Ishikawa (cell line): ENCODE results near the gene VSNL1.

Source experiments
- CEBPB ChIP-seq: IDR thresholded peaks from 2 replicates; pipeline ENCODE4 v1.6.1; 2012
- CREB1 ChIP-seq: IDR thresholded peaks from 2 replicates; pipeline ENCODE4 v1.6.1; 2012; ENCODE audit warnings: low read depth
- EGR1 ChIP-seq: IDR thresholded peaks from 2 replicates; pipeline ENCODE4 v1.6.1; 2012
- EP300 ChIP-seq: IDR thresholded peaks from 2 replicates; pipeline ENCODE4 v1.6.1; 2012; ENCODE audit warnings: borderline replicate concordance
- FOXM1 ChIP-seq: IDR thresholded peaks from 2 replicates; pipeline ENCODE4 v1.6.1; 2012; ENCODE audit warnings: low read depth, borderline replicate concordance
- MAX ChIP-seq: IDR thresholded peaks from 2 replicates; pipeline ENCODE4 v1.6.1; 2012
- NFIC ChIP-seq: IDR thresholded peaks from 2 replicates; pipeline ENCODE4 v1.6.1; 2012
- RAD21 ChIP-seq: IDR thresholded peaks from 2 replicates; pipeline ENCODE4 v1.6.1; 2012; ENCODE audit warnings: low read depth
- REST ChIP-seq: IDR thresholded peaks from 2 replicates; pipeline ENCODE4 v1.6.1; 2012; ENCODE audit warnings: low read depth, mild to moderate bottlenecking
- TAF1 ChIP-seq: IDR thresholded peaks from 2 replicates; pipeline ENCODE4 v1.6.1; 2012; ENCODE audit warnings: low read depth, mild to moderate bottlenecking
- TCF12 ChIP-seq: IDR thresholded peaks from 2 replicates; pipeline ENCODE4 v1.6.1; 2012; ENCODE audit warnings: low read depth
- TEAD4 ChIP-seq: IDR thresholded peaks from 2 replicates; pipeline ENCODE4 v1.6.1; 2012
- USF1 ChIP-seq: IDR thresholded peaks from 2 replicates; pipeline ENCODE4 v1.6.1; 2012
- YY1 ChIP-seq: IDR thresholded peaks from 2 replicates; pipeline ENCODE4 v1.6.1; 2012; ENCODE audit warnings: low read depth
- ZBTB7A ChIP-seq: IDR thresholded peaks from 2 replicates; pipeline ENCODE4 v1.6.1; 2012; ENCODE audit warnings: low read depth

Gene VSNL1

GRCh38 chr2:17591846-17592245 lies 51.4 kb downstream of the VSNL1 start:
- no peak for TF ChIP-seq MAX
- TF ChIP-seq ZBTB7A, result no peak

- TF ChIP-seq CREB1 (no peak), FOXM1 (no peak), MAX (no peak), NFIC (no peak), TEAD4 (no peak), ZBTB7A (no peak), TCF12 (no peak), RAD21 (no peak), YY1 (no peak), USF1 (no peak), EP300 (no peak), TAF1 (no peak), CEBPB (no peak), EGR1 (no peak)
Measured at GRCh38 chr2:17592731-17593409, 52.4 kb downstream of the VSNL1 start.

GRCh38 chr2:17593445-17593840 lies 52.9 kb downstream of the VSNL1 start:
- TF ChIP-seq TAF1 (no peak), ZBTB7A (no peak), TEAD4 (no peak), NFIC (no peak), RAD21 (no peak), FOXM1 (no peak), EP300 (no peak), EGR1 (no peak), MAX (no peak), CREB1 (no peak), USF1 (no peak), YY1 (no peak), REST (no peak)

- TF ChIP-seq TEAD4, result no peak
- no peak for TF ChIP-seq FOXM1
- no peak for TF ChIP-seq REST
- TF ChIP-seq EGR1, result no peak
- TF ChIP-seq NFIC, result no peak
- TF ChIP-seq MAX, result no peak
- no peak for TF ChIP-seq TCF12
- TF ChIP-seq CEBPB, result no peak
Measured at GRCh38 chr2:17593841-17594491, 53.5 kb downstream of the VSNL1 start.

- TF ChIP-seq YY1, result no peak
- no peak for TF ChIP-seq CEBPB
- TF ChIP-seq TCF12, result no peak
- TF ChIP-seq REST, result no peak
- no peak for TF ChIP-seq ZBTB7A
- TF ChIP-seq RAD21, result no peak
- TF ChIP-seq USF1, result no peak
- TF ChIP-seq EP300, result no peak
- no peak for TF ChIP-seq EGR1
- TF ChIP-seq CREB1, result no peak
- TF ChIP-seq TAF1, result no peak
Measured at GRCh38 chr2:17594533-17595401, 54.3 kb downstream of the VSNL1 start.
